GM19351 (cell line): ENCODE results near the gene PUM1.
"Not testable (repeated sequence)": the region's sequence is repeated elsewhere in the genome, so short reads cannot be mapped to it uniquely, and the experiment has no call there.

Experiments used
- ATAC-seq: cut with Tn5 transposase; IDR thresholded peaks from one replicate; pipeline ENCODE4 v1.9.1; 2021; ENCODE audit warnings: mild to moderate bottlenecking, moderate library complexity; ENCODE audit not compliant: unreplicated experiment

The PUM1 gene

DNA sequence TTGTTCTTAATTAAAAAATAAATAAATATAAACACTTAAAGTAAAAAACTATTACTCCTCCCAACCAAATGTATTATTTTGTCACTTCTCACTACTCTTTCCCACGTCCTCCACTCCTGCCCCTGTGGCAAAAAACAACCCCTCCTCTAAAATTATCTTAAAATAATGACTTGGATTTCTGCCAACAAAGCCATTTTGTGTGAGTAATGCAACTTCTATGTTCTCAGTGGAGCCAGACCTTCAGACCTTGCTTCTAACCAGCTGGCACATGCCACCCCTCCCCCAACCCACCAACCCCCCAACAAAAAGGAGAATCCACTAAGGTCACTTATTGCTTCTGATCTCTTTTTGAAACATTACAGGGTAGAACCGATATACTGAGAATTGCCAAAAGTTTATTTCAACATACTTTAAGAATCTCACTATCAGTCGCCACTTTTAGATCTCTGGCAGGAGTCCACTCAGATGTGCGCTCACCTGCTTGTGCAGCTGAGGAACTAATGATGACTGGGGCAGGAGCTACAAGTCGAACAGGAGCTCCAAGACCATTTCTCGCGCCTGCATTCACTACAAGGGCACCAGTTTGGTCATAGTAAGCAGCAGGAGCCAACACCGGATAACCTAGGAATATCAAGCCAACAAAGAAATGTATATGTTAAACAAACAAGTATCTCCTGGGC lies 98.7 kb downstream of the PUM1 start:
- no peak for ATAC-seq

DNA sequence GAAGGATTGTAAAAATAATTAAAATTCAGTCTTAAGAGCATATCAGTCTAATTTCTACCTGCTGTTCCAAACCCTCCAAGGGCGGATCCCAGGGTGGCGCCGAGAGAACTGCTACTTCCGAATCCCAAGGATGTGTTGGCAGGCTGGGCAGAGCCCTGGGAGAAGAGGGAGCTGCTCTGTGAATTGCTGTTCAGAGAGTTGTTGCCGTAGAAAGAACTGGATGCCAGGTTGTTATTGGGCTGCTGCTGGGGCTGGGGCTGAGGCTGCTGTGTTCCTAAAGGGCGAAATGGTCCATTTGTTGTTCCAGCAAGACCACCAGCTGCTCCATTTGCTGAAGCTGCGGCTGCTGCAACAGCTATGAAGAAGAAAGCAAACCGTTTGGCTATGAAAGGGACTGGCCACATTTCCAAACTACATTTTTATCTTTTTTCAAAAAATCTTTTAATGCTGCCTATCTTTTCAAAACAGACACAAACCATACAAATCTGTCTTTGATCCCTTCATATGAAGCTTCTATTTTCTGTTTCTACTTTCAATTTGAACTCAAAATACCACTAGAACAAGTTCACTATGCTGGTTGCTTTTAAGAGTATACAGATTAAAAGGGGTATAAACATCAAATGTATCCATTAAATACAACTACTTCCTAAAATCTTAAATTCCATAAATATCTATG lies 99.5 kb downstream of the PUM1 start:
- ATAC-seq = no peak

DNA sequence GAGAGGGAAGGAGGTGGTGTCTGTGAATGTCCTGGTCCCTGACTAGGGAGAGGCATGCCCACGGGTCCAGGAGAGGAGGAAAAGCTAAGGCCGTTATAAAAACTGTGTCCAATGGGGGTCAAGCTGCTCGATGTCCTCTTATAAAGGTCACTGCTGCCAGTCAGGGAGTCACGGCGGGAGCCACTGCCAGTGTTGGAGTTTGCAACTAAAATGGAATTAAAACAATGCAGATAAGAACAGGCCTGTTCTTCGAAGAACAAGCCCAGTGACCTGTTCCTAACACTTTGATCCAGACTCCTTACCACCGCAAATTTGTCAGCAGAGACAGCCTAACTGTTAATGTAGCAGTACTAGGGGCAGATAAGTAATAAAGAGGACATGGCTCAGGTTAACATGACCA lies 100.8 kb downstream of the PUM1 start:
- no peak for ATAC-seq

DNA sequence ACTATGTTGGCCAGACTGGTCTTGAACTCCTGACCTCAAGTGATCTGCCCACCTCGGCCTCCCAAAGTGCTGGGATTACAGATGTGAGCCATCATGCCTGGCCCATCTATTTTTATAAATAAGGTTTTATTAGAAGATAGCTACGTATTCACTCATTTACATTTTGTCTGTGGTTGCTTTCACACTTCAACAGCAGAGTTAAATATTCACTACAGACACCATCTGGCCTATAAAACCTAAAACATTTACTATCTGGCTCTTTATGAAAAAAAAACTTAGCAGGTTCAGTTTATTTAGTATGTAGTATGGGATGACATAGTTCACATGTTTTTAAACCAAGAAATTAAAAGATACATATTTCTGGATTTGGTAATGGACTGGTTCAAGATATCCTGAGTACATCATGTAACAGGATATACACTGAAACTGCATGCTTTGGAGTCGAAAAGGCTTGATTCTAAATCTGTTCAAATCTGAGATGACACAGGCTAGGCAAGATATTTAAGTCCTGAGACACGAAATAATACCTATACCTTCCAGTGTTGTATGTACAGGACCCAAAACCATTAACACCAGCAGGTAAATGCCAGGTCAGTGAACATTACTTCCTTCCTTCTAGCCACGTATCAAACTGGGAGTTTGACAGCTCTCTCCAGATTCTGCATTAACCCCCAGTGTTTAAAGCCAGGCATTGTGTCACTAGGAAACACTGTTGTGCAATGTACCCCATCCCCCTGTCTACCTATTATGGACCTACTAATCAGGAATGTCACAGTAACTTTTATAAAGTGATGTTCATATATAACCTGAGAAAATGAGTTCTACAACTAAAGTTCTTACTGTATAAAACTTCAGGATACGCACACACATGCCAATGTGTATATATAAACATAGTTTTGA lies 102.7 kb downstream of the PUM1 start:
- no peak for ATAC-seq

DNA sequence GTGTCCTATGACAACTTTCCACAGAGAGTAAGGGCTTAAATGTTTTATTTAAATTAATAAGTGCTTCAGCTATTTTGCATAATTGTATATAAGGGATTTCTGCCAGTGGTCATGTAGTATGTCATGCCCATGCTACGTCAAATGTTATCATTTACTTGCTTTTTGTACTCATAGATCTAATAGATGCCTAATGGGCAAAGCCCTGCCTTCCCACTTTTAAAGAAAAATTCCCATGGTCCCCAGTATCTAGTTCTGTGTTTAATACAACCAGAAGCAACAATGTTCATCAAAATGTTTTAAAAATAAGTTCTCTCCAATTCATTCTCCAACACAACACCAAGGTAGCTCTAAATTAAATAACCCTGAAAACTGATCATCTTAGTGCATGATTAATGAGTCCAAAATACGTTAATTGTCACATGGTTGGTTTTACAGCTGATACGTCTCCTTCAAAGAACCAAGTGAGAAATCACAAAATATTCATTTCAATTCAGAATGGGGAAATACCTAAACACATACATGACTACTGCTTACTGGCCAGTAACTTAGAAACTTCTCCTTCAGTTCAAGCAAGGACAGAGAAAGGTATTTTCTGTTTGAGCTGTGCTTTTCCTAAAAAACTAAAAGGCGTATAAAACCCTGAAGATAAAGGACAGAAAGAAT lies 107.8 kb downstream of the PUM1 start:
- no peak for ATAC-seq

DNA sequence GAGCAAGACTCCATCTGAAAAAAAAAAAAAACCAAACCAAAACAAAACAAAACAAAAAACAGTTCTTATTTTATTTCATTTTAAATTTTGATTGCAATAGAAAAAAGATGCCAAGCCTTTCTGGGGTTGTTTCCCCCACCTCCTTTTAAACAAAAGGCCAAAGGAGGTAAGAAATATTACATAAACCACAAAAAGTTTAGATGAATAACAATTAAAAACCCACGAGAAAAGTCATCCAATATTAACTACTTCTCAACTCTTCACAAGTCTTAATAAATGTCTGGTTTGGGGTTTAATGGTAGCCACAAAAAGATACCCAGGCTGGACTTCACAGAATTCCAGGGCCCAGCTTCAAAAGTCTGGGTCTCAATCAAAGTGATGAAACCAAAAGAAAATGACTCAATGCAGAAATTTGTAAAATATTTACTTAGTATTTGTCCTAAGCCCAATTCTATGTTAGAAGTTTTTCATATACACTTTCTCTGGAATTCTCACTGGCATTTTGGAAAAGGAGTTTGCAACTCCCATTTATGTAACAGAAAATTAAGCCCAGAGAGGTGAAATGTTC lies 110.0 kb downstream of the PUM1 start:
- ATAC-seq = no peak

DNA sequence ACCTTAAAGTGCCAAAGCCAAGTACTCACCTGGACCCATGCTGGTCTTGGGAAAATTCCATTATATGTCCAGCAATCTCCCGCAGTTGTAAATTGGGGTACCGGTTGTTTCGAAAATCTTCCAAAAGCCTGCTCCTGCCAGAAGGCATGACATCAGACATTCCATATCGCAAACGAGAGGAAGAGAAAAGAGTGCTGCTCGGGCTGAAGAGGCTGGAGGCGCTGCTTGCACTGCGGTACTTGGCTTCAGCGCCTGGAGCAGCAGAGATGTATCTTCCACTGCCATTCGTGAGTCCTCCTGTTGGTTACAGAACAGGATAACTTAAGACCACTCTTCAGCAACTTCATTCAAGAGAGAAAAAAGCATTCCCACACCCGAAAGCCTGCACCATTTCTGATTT lies 111.8 kb downstream of the PUM1 start:
- no peak for ATAC-seq

DNA sequence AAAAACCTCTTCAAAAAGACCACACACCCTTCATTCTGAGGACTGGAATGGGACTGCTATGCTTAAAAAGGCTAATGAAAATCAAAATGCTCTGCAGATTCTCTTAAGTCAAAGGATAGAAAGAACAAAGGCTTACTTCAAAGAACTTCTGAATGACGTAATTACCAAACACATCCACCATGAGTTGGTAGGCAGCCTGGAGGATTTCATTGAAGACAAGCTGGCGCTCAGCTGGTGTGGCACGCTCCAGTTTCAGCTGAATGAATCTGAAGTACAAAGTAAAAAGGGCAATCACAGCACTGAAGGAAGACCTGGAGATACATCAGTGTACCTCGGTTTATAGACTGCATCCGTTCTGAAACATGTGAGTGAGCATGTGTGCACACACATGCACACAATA lies 113.4 kb downstream of the PUM1 start:
- no peak for ATAC-seq

DNA sequence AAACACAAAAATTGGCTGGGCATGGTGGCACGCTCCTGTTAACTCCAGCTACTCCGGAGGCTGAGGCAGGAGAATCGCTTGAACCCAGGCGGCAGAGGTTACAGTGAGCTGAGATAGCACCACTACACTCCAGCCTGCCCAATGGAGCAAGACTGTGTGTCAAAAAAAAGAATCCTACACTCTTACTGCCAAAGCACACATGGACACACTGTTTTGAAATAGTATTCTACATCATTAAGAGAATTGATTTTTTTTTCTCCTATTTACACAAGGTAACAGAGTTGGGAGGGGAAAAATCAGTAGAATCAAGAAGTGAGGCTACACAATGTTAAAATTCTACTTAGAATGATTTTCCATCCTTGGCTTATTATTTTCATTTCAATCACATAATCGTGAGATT lies 114.8 kb downstream of the PUM1 start:
- no peak for ATAC-seq

DNA sequence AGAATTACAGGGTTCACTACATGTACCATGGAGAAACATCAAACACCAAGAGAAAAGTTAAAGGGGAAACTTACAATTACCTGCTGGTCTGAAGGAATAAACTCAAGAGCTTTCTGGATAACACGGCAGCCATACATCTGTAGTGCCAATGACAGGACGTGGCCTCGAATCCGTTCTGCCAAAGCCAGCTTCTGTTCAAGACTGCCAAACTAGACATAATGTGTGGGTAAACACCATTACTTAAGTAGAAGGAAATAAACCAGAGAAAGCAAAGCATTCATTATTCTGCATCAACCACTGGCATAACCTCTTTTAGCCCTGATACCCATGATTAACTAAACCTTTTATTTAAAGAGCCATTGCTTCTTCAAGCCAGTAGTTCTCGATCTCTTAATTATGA lies 115.5 kb downstream of the PUM1 start:
- no peak for ATAC-seq

DNA sequence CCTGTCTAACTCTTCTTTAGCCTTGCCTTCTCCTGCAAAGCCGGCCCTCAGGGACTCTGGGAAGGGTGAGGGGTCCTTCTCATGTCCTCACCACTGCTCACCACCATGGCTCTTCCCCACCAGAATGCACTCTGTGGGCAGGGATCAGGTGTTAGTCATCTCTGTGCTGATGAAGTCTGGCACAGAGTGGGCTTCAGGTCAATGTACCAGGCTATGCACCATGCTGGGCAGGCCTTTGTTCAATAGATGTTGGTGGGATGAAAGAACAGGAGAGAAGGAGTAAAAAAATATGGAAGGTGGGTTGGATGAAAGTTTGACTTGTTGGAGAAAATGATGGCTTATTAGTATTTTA lies 116.1 kb downstream of the PUM1 start:
- ATAC-seq = not testable (repeated sequence)

DNA sequence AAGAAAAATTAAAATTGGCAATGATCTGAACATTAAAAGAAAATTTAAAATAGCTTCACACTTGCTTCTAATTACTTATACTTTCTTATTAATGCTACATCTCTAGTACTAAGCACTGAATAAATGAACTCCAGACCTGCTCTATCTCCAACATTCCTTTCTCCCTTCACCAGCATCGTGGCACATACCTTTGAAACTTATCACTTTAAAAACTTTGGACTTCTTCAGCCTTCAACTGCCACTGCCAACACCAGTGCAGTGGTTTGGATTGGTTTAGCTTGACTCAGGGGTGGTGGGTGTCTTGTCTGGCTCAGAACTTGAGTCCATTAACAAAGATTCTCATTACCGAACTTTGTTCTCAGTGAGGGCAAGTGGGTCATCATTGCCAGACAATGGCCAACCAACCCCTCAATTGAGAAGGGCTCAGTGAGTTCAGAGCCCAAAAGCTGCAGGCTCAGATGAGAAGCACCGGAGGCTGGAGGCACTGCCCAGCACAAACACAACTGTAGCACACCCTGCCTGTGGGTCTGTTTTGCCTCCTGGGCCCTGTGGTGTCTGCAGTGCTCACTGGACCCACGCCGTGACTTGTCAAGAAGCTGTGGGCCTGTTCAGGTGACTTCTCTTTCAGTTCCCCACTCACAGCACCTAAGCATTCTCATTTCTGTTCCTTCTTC lies 116.6 kb downstream of the PUM1 start:
- ATAC-seq = not testable (repeated sequence)

DNA sequence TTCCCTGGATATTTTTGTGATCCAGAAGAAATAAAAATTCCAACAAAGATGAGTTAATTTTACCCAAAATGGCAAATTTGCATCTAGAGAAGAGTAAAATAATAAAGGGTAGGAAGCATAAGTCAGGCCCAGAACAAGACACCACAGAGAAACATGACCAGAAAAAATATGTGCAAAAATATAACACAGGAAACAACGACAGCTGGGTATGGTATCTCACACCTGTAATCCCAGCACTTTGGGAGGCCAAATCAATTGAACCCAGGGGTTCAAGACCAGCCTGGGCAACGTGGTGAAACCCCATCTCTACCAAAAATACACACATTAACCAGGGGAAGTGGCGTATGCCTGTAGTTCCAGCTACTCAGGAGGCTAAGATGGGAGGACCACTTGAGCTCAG lies 117.2 kb downstream of the PUM1 start:
- ATAC-seq = no peak

DNA sequence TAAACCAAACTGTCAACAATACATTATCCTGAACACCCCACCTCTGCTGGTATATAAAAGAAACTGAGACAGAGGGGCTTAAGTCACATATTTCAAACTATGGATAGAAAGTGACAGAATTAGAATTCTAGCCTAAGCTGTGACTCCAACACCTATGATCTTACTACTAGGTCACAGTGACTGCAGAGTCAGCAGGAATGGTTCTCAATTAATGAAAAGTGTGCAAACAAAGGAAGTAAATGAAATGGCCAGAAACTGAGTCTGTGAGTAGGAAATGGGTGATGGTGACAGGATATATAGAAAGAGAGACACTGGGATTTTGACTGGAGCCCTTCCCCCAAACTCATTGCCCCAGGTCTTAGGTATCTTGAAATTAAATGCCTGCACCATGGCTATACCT lies 118.3 kb downstream of the PUM1 start:
- no peak for ATAC-seq

DNA sequence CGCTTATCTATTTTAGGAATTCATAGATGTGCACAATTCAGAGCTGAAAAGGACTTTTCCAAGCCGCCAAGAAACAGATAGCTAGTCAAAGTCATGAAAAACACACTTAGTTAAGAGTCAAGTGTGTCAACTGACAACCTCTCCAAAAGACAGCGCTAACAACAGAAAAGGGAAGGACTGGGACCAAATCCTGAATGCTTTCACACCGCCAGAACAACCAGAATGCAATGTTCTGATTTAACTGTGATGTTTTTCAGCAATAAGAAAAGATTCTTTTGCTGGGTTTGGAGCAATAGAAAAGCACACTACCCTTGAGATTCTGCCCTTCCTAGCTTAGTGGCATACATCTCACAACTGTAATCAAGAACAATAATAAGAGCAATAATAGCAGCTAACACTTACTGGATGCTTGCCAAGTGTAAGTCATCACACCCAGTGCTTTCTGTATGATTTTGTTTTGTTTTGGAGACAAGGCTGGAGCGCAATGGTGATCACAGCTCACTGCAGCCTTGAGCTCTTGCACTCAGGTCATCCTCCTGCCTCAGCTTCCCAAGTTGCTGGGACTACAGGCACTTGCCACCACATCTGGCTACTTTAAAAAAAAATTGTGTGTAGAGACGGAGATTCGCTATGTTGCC lies 123.1 kb downstream of the PUM1 start:
- ATAC-seq = no peak

DNA sequence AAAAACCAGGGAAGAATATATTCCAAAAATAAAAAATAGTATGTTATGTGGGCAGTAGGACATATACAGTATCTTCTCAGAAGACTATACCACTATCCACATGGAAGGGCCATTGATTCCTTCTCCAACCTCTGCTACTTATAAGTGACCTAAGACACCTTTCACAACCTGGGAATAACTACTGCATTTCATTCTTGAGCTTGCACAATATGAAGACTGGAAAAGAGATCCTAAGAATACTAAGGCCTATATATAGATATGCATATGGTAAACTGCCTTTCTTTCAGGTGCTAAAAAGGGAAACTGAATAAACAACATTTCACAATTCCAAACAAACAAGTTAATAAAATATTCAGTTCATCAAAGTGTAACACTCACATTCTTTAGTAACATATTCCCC lies 125.0 kb downstream of the PUM1 start:
- no peak for ATAC-seq

DNA sequence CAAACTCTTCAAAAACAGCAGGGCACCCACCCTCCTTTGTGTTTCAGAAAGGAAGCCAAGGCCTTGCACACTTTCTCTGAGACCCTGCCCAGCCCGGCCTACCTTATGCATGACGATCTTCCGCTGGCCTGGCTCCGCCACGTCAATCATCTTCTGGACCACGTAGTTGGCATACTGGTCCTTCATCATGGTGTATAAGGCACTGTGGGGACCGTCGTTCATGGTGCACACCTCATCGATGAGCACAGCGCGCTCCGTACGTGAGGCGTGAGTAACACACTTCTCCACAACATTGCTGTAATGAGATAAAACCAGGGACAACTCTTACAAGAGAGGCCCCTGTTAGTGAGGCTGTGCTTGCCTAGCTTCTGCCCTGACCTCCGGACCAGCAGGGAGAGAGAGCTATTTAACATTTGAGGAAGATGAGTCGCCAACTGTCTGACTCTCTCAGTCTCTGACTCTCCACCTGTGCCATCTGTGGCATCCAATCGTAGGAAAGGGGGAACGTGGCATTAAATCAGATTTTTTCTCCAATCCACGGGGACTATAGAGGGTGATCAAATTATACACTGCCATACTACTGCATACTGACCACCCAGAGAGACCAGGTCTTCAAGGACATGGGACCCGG lies 128.9 kb downstream of the PUM1 start:
- ATAC-seq = no peak

DNA sequence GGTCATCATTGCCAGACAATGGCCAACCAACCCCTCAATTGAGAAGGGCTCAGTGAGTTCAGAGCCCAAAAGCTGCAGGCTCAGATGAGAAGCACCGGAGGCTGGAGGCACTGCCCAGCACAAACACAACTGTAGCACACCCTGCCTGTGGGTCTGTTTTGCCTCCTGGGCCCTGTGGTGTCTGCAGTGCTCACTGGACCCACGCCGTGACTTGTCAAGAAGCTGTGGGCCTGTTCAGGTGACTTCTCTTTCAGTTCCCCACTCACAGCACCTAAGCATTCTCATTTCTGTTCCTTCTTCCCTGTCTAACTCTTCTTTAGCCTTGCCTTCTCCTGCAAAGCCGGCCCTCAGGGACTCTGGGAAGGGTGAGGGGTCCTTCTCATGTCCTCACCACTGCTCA lies 129.8 kb downstream of the PUM1 start:
- ATAC-seq = not testable (repeated sequence)

DNA sequence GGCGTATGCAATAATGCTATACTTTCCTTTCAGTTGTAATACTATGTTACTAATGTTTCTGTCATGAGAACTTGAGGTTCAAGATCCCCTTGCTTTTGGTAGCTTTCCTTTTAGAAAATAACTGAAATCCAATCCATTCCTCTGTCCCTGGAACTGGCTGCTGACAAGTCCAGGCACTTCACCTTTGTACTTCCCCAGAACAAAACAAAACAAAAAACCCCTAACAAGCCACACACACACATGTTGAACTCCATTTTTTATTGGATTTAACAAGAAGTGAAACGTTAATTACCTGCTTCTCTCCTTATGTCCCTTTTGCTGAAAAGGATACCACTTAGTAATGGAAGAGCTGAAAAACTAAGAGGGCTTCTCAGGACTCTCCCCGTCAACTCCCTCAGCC lies 130.9 kb downstream of the PUM1 start:
- no peak for ATAC-seq

DNA sequence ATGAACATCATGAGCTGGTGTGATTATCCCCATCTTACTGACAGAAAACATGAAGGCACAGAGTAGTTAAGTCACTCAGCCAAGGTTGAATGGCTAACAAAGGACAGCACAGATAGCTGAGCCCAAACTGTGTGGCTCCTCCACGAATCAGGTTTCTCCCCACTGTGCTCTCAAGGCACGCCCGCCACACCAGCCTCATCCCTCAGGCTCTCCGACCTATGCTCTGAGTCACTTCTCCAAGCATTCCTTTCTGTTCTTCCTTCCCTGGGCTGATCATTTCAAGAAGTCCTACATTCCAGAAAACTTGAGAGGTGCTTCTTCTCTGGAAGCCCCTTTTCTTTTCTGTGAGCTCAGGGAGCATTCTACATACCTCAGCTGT lies 131.7 kb downstream of the PUM1 start:
- ATAC-seq = no peak
